ENCODE results near the gene SLC18B1. TPM values are rescaled to one million over a fixed set of nuclear protein-coding genes. Genes with fewer than 3 reads are reported as not detected.

Gene SLC18B1
- total and polyA plus RNA-seq, 4 donors: 5.6 to 20.9 (median 10.4) TPM

DNA sequence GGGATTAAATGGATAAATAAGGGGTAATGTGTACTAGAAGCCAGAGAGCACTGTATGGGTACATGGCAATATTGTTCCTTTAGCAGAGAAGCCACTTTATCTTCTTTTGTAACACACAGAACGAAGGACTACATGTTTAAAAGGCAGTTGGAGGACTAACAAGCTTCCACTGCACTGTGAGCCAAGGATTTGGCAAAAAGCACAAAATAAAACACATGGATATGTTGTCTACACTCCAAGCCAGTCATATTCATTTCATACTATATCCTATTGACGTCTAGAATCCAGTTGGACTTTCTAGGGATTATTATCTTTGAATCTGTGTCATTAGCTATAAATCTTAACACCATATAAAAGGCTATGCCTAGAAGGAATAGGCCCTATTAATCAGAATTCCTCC is 3.0 kb downstream of the SLC18B1 start:
- H3K36me3 ChIP-seq (ENCODE audit: control insufficient read depth in 4 of 4, insufficient read depth in 4 of 4, low read length in 4 of 4): peaks cover 1 to 10% (median 3%) of the 10 kb centered on the region in 4 donors
- no peak overlapping the region for H3K9ac ChIP-seq (ENCODE audit: insufficient read depth in 1 of 2, low read length in 2 of 2)
- H3K9me3 ChIP-seq (ENCODE audit: control insufficient read depth in 4 of 4, insufficient read depth in 3 of 4, low read length in 3 of 4): no peaks in the 10 kb centered on the region
- no peak for ATAC-seq (ENCODE audit: insufficient read depth, low FRiP score)
- no peak for TF ChIP-seq CTCF (IDR thresholded peaks at IDR 0.05; ENCODE audit: control extremely low read depth, extremely low read depth)
- H3K4me1 ChIP-seq (ENCODE audit: control insufficient read depth in 5 of 5, insufficient read depth in 5 of 5, low read length in 5 of 5): peaks cover 0 to 6% (median 0%) of the 10 kb centered on the region in 5 donors
- H3K27ac ChIP-seq (ENCODE audit: low read depth in 1 of 2, low read length in 1 of 2): no peak overlapping the region
- H3K27me3 ChIP-seq (ENCODE audit: control insufficient read depth in 3 of 3, insufficient read depth in 3 of 3, low read length in 2 of 3): no peaks in the 10 kb centered on the region
- no peak for DNase-seq
- WGBS, 2 donors: 88 to 89% methylated on average over 2 of the region's 2 CpGs
- H3K4me3 ChIP-seq: no peak overlapping the region

- 89 to 95% methylated on average over 5 of the region's 5 CpGs for WGBS, 2 donors
- Histone ChIP-seq H3K27ac (ENCODE audit: low read depth in 1 of 2, low read length in 1 of 2) (no peak overlapping the region), H3K27me3 (ENCODE audit: control insufficient read depth in 3 of 3, insufficient read depth in 3 of 3, low read length in 2 of 3) (no peaks in the 10 kb centered on the region), H3K9me3 (ENCODE audit: control insufficient read depth in 4 of 4, insufficient read depth in 3 of 4, low read length in 3 of 4) (no peaks in the 10 kb centered on the region), H3K36me3 (ENCODE audit: control insufficient read depth in 4 of 4, insufficient read depth in 4 of 4, low read length in 4 of 4) (peaks cover 1 to 17% (median 8%) of the 10 kb centered on the region in 4 donors), H3K4me3 (no peak overlapping the region), H3K9ac (ENCODE audit: insufficient read depth in 1 of 2, low read length in 2 of 2) (no peak overlapping the region), H3K4me1 (ENCODE audit: control insufficient read depth in 5 of 5, insufficient read depth in 5 of 5, low read length in 5 of 5) (no peaks in the 10 kb centered on the region)
- ATAC-seq (ENCODE audit: insufficient read depth, low FRiP score) (no peak), DNase-seq (no peak)
- no peak for TF ChIP-seq CTCF (IDR thresholded peaks at IDR 0.05; ENCODE audit: control extremely low read depth, extremely low read depth)
These were observed 5.9 kb downstream of the SLC18B1 start for GRCh38 chr6:132792510-132792909.

DNA sequence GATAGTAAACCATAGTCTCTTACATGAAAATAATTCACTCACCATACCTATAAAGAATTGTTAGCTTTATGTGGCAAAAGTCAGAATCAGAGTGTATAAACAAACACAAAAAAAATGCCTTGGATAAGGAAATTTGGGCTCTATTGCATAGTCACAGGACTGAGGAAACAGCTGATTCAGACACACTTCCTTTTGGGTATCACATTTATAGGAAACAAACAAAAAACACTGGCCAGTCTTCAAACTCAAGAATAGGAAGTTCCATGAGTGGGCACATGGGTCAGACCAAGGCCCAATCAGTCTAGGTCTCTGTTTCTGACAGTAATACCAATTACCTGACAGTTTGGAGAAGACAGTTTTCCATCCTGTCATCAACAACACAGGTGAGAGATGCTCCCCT is 8.0 kb downstream of the SLC18B1 start:
- Histone ChIP-seq H3K27ac (ENCODE audit: low read depth in 1 of 2, low read length in 1 of 2) (no peak overlapping the region), H3K9me3 (ENCODE audit: control insufficient read depth in 4 of 4, insufficient read depth in 3 of 4, low read length in 3 of 4) (no peaks in the 10 kb centered on the region), H3K4me1 (ENCODE audit: control insufficient read depth in 5 of 5, insufficient read depth in 5 of 5, low read length in 5 of 5) (no peaks in the 10 kb centered on the region), H3K4me3 (no peak overlapping the region), H3K27me3 (ENCODE audit: control insufficient read depth in 3 of 3, insufficient read depth in 3 of 3, low read length in 2 of 3) (no peaks in the 10 kb centered on the region), H3K9ac (ENCODE audit: insufficient read depth in 1 of 2, low read length in 2 of 2) (no peak overlapping the region), H3K36me3 (ENCODE audit: control insufficient read depth in 4 of 4, insufficient read depth in 4 of 4, low read length in 4 of 4) (peaks cover 0 to 17% (median 9%) of the 10 kb centered on the region in 4 donors)
- no peak for TF ChIP-seq CTCF (IDR thresholded peaks at IDR 0.05; ENCODE audit: control extremely low read depth, extremely low read depth)
- no peak for DNase-seq
- no peak for ATAC-seq (ENCODE audit: insufficient read depth, low FRiP score)

DNA sequence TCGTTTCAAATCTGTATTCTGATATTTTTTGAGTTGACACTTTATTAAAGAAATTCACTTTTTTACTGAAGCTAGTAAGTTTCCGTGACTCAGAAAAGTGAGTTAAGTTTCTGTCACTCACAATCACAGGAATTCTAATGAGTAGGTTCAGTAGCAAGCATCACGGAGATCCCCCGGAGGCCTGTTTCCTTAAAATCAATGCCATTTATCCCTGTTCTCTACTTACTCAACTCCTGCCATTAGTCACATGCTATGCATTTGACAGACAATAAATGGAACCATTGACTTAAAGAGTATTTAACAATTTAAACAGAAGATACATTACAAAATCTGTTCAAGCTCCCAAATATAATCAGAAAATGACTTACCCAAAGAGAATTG is 9.1 kb downstream of the SLC18B1 start:
- WGBS, 2 donors: 97 to 98% methylated on average over 4 of the region's 4 CpGs
- Histone ChIP-seq H3K9ac (ENCODE audit: insufficient read depth in 1 of 2, low read length in 2 of 2) (no peak overlapping the region), H3K9me3 (ENCODE audit: control insufficient read depth in 4 of 4, insufficient read depth in 3 of 4, low read length in 3 of 4) (no peaks in the 10 kb centered on the region), H3K27me3 (ENCODE audit: control insufficient read depth in 3 of 3, insufficient read depth in 3 of 3, low read length in 2 of 3) (no peaks in the 10 kb centered on the region), H3K36me3 (ENCODE audit: control insufficient read depth in 4 of 4, insufficient read depth in 4 of 4, low read length in 4 of 4) (peaks cover 0 to 17% (median 10%) of the 10 kb centered on the region in 4 donors), H3K4me1 (ENCODE audit: control insufficient read depth in 5 of 5, insufficient read depth in 5 of 5, low read length in 5 of 5) (no peaks in the 10 kb centered on the region), H3K27ac (ENCODE audit: low read depth in 1 of 2, low read length in 1 of 2) (no peak overlapping the region), H3K4me3 (no peak overlapping the region)
- ATAC-seq (ENCODE audit: insufficient read depth, low FRiP score) (no peak), DNase-seq (no peak)
- no peak for TF ChIP-seq CTCF (IDR thresholded peaks at IDR 0.05; ENCODE audit: control extremely low read depth, extremely low read depth)

Measured in lung (tissue), 12 donors.